DMS 273 (cell line): ENCODE data around the gene IFITM10.
"Not testable (repeated sequence)": the region's sequence is repeated elsewhere in the genome, so short reads cannot be mapped to it uniquely, and the experiment has no call there.

Experiments used
- DNase-seq: peaks from one replicate; lab custom pipeline; 2025; ENCODE audit not compliant: unreplicated experiment; lab: John Stamatoyannopoulos, UW

Gene IFITM10

GRCh38 chr11:1778141-1778911 lies 27.9 kb upstream of the IFITM10 start:
- no peak for DNase-seq

- no peak for DNase-seq
These were observed 27.3 kb upstream of the IFITM10 start for GRCh38 chr11:1777737-1778136.

GRCh38 chr11:1776944-1777715 lies 26.7 kb upstream of the IFITM10 start:
- no peak for DNase-seq

GRCh38 chr11:1776331-1776851 lies 26.0 kb upstream of the IFITM10 start:
- no peak for DNase-seq

GRCh38 chr11:1774886-1775285 lies 24.5 kb upstream of the IFITM10 start:
- DNase-seq: no peak

GRCh38 chr11:1773994-1774550 lies 23.7 kb upstream of the IFITM10 start:
- DNase-seq: no peak

GRCh38 chr11:1773131-1773993 lies 23.0 kb upstream of the IFITM10 start:
- no peak for DNase-seq

GRCh38 chr11:1772270-1773130 lies 22.1 kb upstream of the IFITM10 start:
- peak; percentile 51 for DNase-seq

GRCh38 chr11:1771700-1772099 lies 21.3 kb upstream of the IFITM10 start:
- DNase-seq: no peak

- no peak for DNase-seq
These were observed 20.9 kb upstream of the IFITM10 start for GRCh38 chr11:1771273-1771672.

- DNase-seq: no peak
These were observed 20.1 kb upstream of the IFITM10 start for GRCh38 chr11:1770528-1770927.

GRCh38 chr11:1770061-1770460 lies 19.7 kb upstream of the IFITM10 start:
- DNase-seq: no peak

GRCh38 chr11:1769304-1769936 lies 19.0 kb upstream of the IFITM10 start:
- not testable (repeated sequence) for DNase-seq

- DNase-seq: no peak
These were observed 17.7 kb upstream of the IFITM10 start for GRCh38 chr11:1768141-1768469.

GRCh38 chr11:1767399-1768140 lies 17.2 kb upstream of the IFITM10 start:
- DNase-seq: no peak

GRCh38 chr11:1766719-1767398 lies 16.5 kb upstream of the IFITM10 start:
- no peak for DNase-seq

GRCh38 chr11:1765871-1766718 lies 15.7 kb upstream of the IFITM10 start:
- no peak for DNase-seq
